Esophagus (tissue), 2 donors: ENCODE measurements around the gene LRRC23. TPM values are rescaled to one million over a fixed set of nuclear protein-coding genes. Genes with fewer than 3 reads are reported as not detected.
"Not testable (repeated sequence)": the region's sequence is repeated elsewhere in the genome, so short reads cannot be mapped to it uniquely, and the experiment has no call there.

Experiments
- H3K27ac ChIP-seq, 2 donors: one replicate each; pipeline ENCODE4 v1.5.1; 2013; ENCODE audit warnings: low read depth in 2 of 2, mild to moderate bottlenecking in 2 of 2, inconsistent platforms in 1 of 2, low read length in 1 of 2, moderate library complexity in 1 of 2
- H3K27me3 ChIP-seq, 2 donors: one replicate each; pipeline ENCODE4 v1.6.1; 2013; ENCODE audit warnings: low read length in 2 of 2, control low read depth in 1 of 2, mild to moderate bottlenecking in 1 of 2; ENCODE audit not compliant: insufficient read depth in 2 of 2, control insufficient read depth in 1 of 2
- H3K36me3 ChIP-seq, 2 donors: one replicate each; pipeline ENCODE4 v1.6.1; 2013; ENCODE audit warnings: low read length in 1 of 2; ENCODE audit not compliant: control insufficient read depth in 2 of 2, insufficient read depth in 2 of 2
- H3K4me1 ChIP-seq, 2 donors: one replicate each; pipeline ENCODE4 v1.6.1; 2013; ENCODE audit warnings: low read length in 1 of 2; ENCODE audit not compliant: control insufficient read depth in 2 of 2, insufficient read depth in 2 of 2
- H3K4me3 ChIP-seq, 2 donors: one replicate each; pipeline ENCODE4 v1.5.1; 2013; ENCODE audit warnings: low read length in 2 of 2, mild to moderate bottlenecking in 2 of 2, low read depth in 1 of 2, moderate library complexity in 1 of 2
- H3K9me3 ChIP-seq, 2 donors: one replicate each; pipeline ENCODE4 v1.6.1; 2013; ENCODE audit warnings: mild to moderate bottlenecking in 2 of 2, low read depth in 1 of 2, low read length in 1 of 2, moderate library complexity in 1 of 2; ENCODE audit not compliant: control insufficient read depth in 2 of 2, insufficient read depth in 1 of 2
- WGBS, 2 donors: extraction: QIAGEN DNeasy Blood & Tissue Kit; methylation state at CpG; one replicate each; pipeline ENCODE4 v1.1.7; 2013; 5-methylcytosine and 5-hydroxymethylcytosine counted together
- polyA plus RNA-seq, 2 donors: library from polyadenylated mRNA; stranded (reverse); fragments of 200-250 nt; gene quantifications; one replicate each; pipeline ENCODE4 v1.2.3, GENCODE V29; 2013
- donor health status: healthy with polysubstance abuse.
- donor health status: Bipolar disorder and iron deficiency.

The LRRC23 gene
- polyA plus RNA-seq, 2 donors: 3.3 to 3.6 TPM

DNA sequence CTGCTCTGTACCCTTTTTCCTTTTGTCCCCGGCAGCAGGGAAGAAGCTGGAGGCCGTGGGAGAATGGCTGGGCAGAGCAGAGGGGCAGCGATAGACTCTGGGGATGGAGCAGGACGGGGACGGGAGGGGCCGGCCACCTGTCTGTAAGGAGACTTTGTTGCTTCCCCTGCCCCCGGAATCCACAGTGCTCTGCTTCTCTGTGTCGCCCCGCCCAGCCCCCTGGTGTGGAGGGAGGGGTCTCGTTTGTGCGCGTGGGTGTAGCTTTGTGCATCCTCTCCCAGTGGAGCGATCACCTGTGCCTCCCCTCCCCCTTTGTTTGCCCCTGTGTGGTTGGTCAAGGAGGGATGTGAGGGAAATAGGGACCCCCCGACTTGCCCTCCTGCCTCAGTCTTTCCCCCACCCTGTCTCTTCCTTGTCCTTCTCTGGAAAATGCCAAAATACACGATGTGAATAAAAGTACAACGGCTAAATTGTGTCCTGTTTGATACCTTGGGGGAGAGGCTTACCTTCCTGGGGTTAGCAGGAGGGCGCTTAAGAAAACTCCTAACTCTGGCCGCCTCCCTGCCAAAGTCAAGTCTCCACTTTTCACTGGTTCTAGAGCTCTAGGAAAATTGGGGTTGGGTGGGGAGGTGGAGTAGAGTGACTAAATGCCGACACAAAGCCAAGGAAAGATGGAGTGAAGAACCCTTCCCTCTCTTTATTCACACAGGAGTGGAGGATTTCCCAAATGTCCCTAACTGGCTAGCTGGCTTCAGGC, 38.3 kb upstream of the LRRC23 start:
- Histone ChIP-seq H3K9me3 (no peaks in the 10 kb centered on the region), H3K4me3 (peak overlapping the region in 1 of 2 donors; percentile 45), H3K36me3 (peaks cover 16 to 43% of the 10 kb centered on the region in 2 donors), H3K27me3 (no peaks in the 10 kb centered on the region), H3K4me1 (peaks cover 3 to 22% of the 10 kb centered on the region in 2 donors), H3K27ac (peak overlapping the region; percentile 91 to 92)
- 70% methylated on average over 17 to 19 of the region's 19 CpGs for WGBS, 2 donors

GRCh38 chr12:6866920-6867412, 37.7 kb upstream of the LRRC23 start:
- H3K4me3 ChIP-seq: peak overlapping the region; percentile 45 to 84
- H3K36me3 ChIP-seq: peaks cover 11 to 42% of the 10 kb centered on the region in 2 donors
- peaks cover 3 to 26% of the 10 kb centered on the region in 2 donors for H3K4me1 ChIP-seq
- H3K27ac ChIP-seq: peak overlapping the region; percentile 91 to 92
- 1 to 2% methylated on average over 33 of the region's 33 CpGs for WGBS, 2 donors
- no peaks in the 10 kb centered on the region for H3K27me3 ChIP-seq
- H3K9me3 ChIP-seq: no peaks in the 10 kb centered on the region

- peak within 1 kb of the TSS; percentile 84 to 96 for H3K4me3 ChIP-seq
- H3K27ac ChIP-seq: peak within 1 kb of the TSS; percentile 93 to 95
- WGBS, 2 donors: 0% methylated on average over 63 to 86 of the region's 86 CpGs
- H3K36me3 ChIP-seq: peaks cover 8 to 42% of the 10 kb centered on the region in 2 donors
- H3K4me1 ChIP-seq: peaks cover 3 to 29% of the 10 kb centered on the region in 2 donors
- H3K9me3 ChIP-seq: no peaks in the 10 kb centered on the region
- no peaks in the 10 kb centered on the region for H3K27me3 ChIP-seq
Measured at GRCh38 chr12:6867413-6868210, 37.0 kb upstream of the LRRC23 start, which contains the start of gene TPI1. Gene TPI1 (plus strand): TSS chr12:6867531. CDS start chr12:6867567, 36 bp downstream.

DNA sequence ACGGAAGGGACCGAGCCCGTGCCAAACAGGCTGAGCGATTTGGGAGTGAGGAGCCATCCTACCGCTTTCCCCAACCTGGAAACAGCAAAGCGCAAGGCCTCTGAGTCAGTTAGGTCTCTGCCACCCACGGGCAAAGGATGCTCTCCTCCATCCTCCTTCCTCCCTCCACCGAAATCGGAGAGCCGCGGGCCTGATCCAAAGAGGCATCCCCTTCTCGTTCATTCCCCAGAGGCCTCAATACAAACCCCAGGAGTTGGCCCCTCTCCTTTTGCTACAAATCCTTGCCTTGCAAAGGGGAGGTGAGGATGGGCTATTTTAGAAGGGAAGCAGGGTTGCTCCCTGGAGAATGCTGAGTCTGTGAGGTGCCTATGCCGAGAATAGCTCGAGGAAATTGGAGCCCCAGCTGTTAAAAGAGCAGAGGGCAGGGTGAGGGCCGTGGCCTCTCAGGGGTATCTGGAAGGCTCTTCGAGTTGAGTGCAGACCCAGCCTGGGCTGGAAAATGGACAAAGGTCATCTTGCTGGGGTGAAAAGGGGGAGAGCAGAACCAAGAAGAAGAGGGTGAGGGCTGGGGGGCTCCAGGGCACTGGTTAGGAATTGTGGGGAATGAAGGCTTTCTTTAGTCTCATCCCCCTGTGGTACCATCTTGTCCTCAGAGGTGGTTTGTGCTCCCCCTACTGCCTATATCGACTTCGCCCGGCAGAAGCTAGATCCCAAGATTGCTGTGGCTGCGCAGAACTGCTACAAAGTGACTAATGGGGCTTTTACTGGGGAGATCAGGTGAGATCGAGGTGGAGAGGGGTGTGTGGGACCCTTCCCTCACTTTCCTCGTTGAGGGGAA, 36.2 kb upstream of the LRRC23 start:
- H3K36me3 ChIP-seq: peaks cover 8 to 37% of the 10 kb centered on the region in 2 donors
- peak overlapping the region; percentile 93 to 95 for H3K27ac ChIP-seq
- peaks cover 3 to 29% of the 10 kb centered on the region in 2 donors for H3K4me1 ChIP-seq
- peak overlapping the region; percentile 84 to 96 for H3K4me3 ChIP-seq
- H3K27me3 ChIP-seq: no peaks in the 10 kb centered on the region
- H3K9me3 ChIP-seq: no peaks in the 10 kb centered on the region
- 7 to 10% methylated on average over 22 of the region's 22 CpGs for WGBS, 2 donors

- H3K4me1 ChIP-seq: peaks cover 3 to 33% of the 10 kb centered on the region in 2 donors
Measured at GRCh38 chr12:6869049-6870021, 35.3 kb upstream of the LRRC23 start.

GRCh38 chr12:6870304-6870703, 34.3 kb upstream of the LRRC23 start:
- Histone ChIP-seq H3K36me3 (peaks cover 5 to 27% of the 10 kb centered on the region in 2 donors), H3K4me1 (peaks cover 3 to 33% of the 10 kb centered on the region in 2 donors), H3K27ac (peak overlapping the region in 1 of 2 donors; percentile 51)
- not testable (repeated sequence) for H3K9me3 ChIP-seq, H3K4me3 ChIP-seq, H3K27me3 ChIP-seq
- WGBS, 2 donors: 43 to 67% methylated on average over 4 of the region's 4 CpGs

More at GRCh38 chr12:6869049-6870021, 35.3 kb upstream of the LRRC23 start:
- Histone ChIP-seq H3K36me3 (peaks cover 8 to 35% of the 10 kb centered on the region in 2 donors), H3K4me3 (peak overlapping the region; percentile 84 to 96), H3K27me3 (no peaks in the 10 kb centered on the region), H3K9me3 (no peaks in the 10 kb centered on the region), H3K27ac (peak overlapping the region in 1 of 2 donors; percentile 51)
- WGBS, 2 donors: 24 to 26% methylated on average over 12 of the region's 12 CpGs

GRCh38 chr12:6871052-6871957, 33.3 kb upstream of the LRRC23 start:
- H3K27me3 ChIP-seq: no peaks in the 10 kb centered on the region
- peaks cover 3 to 33% of the 10 kb centered on the region in 2 donors for H3K4me1 ChIP-seq
- H3K36me3 ChIP-seq: peaks cover 5 to 24% of the 10 kb centered on the region in 2 donors
- peak overlapping the region; percentile 40 to 97 for H3K27ac ChIP-seq
- H3K4me3 ChIP-seq: no peak overlapping the region
- WGBS, 2 donors: 63 to 67% methylated on average over 12 of the region's 12 CpGs
- H3K9me3 ChIP-seq: no peaks in the 10 kb centered on the region
